Liver (tissue), 9 donors: ENCODE data around the gene GPR25. TPM values are rescaled to one million over a fixed set of nuclear protein-coding genes. Genes with fewer than 3 reads are reported as not detected.

Experiments used
- DNase-seq: peaks from one replicate; pipeline ENCODE4 v3.0.0-alpha.2; 2017; ENCODE audit warnings: low spot score
- H3K27ac ChIP-seq, 2 donors: one replicate each; pipeline ENCODE4 v1.7.0; 2013; ENCODE audit warnings: inconsistent platforms in 2 of 2, low read length in 2 of 2, control low read depth in 1 of 2, low read depth in 1 of 2, mild to moderate bottlenecking in 1 of 2
- H3K27me3 ChIP-seq, 4 donors: one replicate each; pipeline versions ENCODE4 v1.6.1 to v1.7.0; 2013; ENCODE audit warnings: low read length in 3 of 4, inconsistent platforms in 1 of 4, mild to moderate bottlenecking in 1 of 4, moderate library complexity in 1 of 4; ENCODE audit not compliant: control insufficient read depth in 4 of 4, insufficient read depth in 4 of 4
- H3K36me3 ChIP-seq, 4 donors: one replicate each; pipeline versions ENCODE4 v1.6.1 to v1.7.0; 2013; ENCODE audit warnings: low read length in 3 of 4, mild to moderate bottlenecking in 3 of 4, low read depth in 1 of 4, moderate library complexity in 1 of 4; ENCODE audit not compliant: control insufficient read depth in 4 of 4, insufficient read depth in 3 of 4
- H3K4me1 ChIP-seq, 4 donors: one replicate each; pipeline versions ENCODE4 v1.6.1 to v1.7.0; 2013; ENCODE audit warnings: low read length in 3 of 4, mild to moderate bottlenecking in 3 of 4, moderate library complexity in 1 of 4; ENCODE audit not compliant: control insufficient read depth in 4 of 4, insufficient read depth in 4 of 4
- H3K4me3 ChIP-seq, 3 donors: one replicate each; pipeline versions ENCODE4 v1.6.1 to v1.7.0; 2013; ENCODE audit warnings: low read length in 3 of 3, control low read depth in 1 of 3, low read depth in 1 of 3, mild to moderate bottlenecking in 1 of 3
- H3K9ac ChIP-seq, 2 donors: one replicate each; pipeline ENCODE4 v1.7.0; 2013; ENCODE audit warnings: low read length in 2 of 2, mild to moderate bottlenecking in 2 of 2, moderate library complexity in 2 of 2, control low read depth in 1 of 2, low read depth in 1 of 2
- H3K9me3 ChIP-seq, 4 donors: one replicate each; pipeline versions ENCODE4 v1.6.1 to v1.7.0; 2013; ENCODE audit warnings: low read length in 3 of 4; ENCODE audit not compliant: control insufficient read depth in 4 of 4
- ATF3 ChIP-seq: IDR thresholded peaks from 2 replicates; pipeline ENCODE4 v1.6.1; 2016; ENCODE audit warnings: antibody characterized with exemption
- CTCF ChIP-seq: fragments of 150-350 bp; IDR thresholded peaks from 2 replicates; pipeline ENCODE4 v1.5.1; 2017; ENCODE audit warnings: improper control_type of control experiment, low read depth, low read length; ENCODE audit not compliant: missing input control
- FOXA1 ChIP-seq: IDR thresholded peaks from 2 replicates; pipeline ENCODE4 v1.6.1; 2016; ENCODE audit warnings: antibody characterized with exemption
- FOXA2 ChIP-seq: IDR thresholded peaks from 2 replicates; pipeline ENCODE4 v1.6.1; 2016; ENCODE audit warnings: antibody characterized with exemption
- GABPA ChIP-seq, 2 donors: IDR thresholded peaks in 1 of 2; conservative IDR thresholded peaks in 1 of 2; 2 replicates each; pipeline ENCODE4 v1.6.1; 2016; ENCODE audit warnings: antibody characterized with exemption in 2 of 2, mild to moderate bottlenecking in 1 of 2, moderate library complexity in 1 of 2
- HNF4A ChIP-seq, 2 donors: conservative IDR thresholded peaks; 2 replicates each; pipeline ENCODE4 v1.6.1; 2016; ENCODE audit warnings: antibody characterized with exemption in 2 of 2, mild to moderate bottlenecking in 2 of 2
- MAX ChIP-seq: IDR thresholded peaks from 2 replicates; pipeline ENCODE4 v1.6.1; 2016; ENCODE audit warnings: antibody characterized with exemption
- NR2F2 ChIP-seq: IDR thresholded peaks from 2 replicates; pipeline ENCODE4 v1.6.1; 2016; ENCODE audit warnings: antibody characterized with exemption
- RAD21 ChIP-seq, 2 donors: IDR thresholded peaks; 2 replicates each; pipeline ENCODE4 v1.6.1; 2016; ENCODE audit warnings: antibody characterized with exemption in 2 of 2, mild to moderate bottlenecking in 2 of 2
- RXRA ChIP-seq, 2 donors: IDR thresholded peaks; 2 replicates each; pipeline ENCODE4 v1.6.1; 2017 to 2018; ENCODE audit warnings: antibody characterized with exemption in 2 of 2, mild to moderate bottlenecking in 1 of 2
- SP1 ChIP-seq: IDR thresholded peaks from 2 replicates; pipeline ENCODE4 v1.6.1; 2018; ENCODE audit warnings: antibody characterized with exemption, mild to moderate bottlenecking
- TAF1 ChIP-seq: conservative IDR thresholded peaks from 2 replicates; pipeline ENCODE4 v1.6.1; 2016; ENCODE audit warnings: antibody characterized with exemption, mild to moderate bottlenecking
- YY1 ChIP-seq: IDR thresholded peaks from 2 replicates; pipeline ENCODE4 v1.6.1; 2016; ENCODE audit warnings: antibody characterized with exemption, mild to moderate bottlenecking
- ZBTB33 ChIP-seq: IDR thresholded peaks from 2 replicates; pipeline ENCODE4 v1.6.1; 2016; ENCODE audit warnings: antibody characterized with exemption
- WGBS: extraction: QIAGEN DNeasy Blood & Tissue Kit; methylation state at CpG from one replicate; pipeline ENCODE4 v1.1.7; 2013; 5-methylcytosine and 5-hydroxymethylcytosine counted together
- polyA plus RNA-seq, 2 donors: library from polyadenylated mRNA; stranded (reverse) in 1 of 2; unstranded in 1 of 2; fragments of 200-250 nt in 1 of 2; fragments of >200 nt in 1 of 2; fragmentation: Nextera tagmentation in 1 of 2; extraction: Ambion mirVana in 1 of 2; gene quantifications; one replicate each; pipeline versions ENCODE4 v1.2.1 to v1.2.3, GENCODE V29; 2013 to 2015
- total RNA-seq, 2 donors: library from RNA; depleted of rRNA; stranded (reverse); fragments of >200 nt; gene quantifications; one replicate each; pipeline ENCODE4 v1.2.3, GENCODE V29; 2014
- donor health status: healthy.
- donor health status: healthy.
- donor health status: healthy.
- donor health status: healthy.
- donor health status: healthy.

Gene GPR25
- total and polyA plus RNA-seq, 4 donors, result 0.08 to 0.13 TPM; not detected in 2

GRCh38 chr1:200886594-200886993 lies 13.8 kb downstream of the GPR25 start:
- H3K36me3 ChIP-seq, result no peaks in the 10 kb centered on the region
- H3K4me3 ChIP-seq, result no peak overlapping the region
- H3K4me1 ChIP-seq, result peaks cover 3 to 15% (median 9%) of the 10 kb centered on the region in 4 donors
- WGBS, result 94% methylated on average over 2 of the region's 2 CpGs
- H3K27ac ChIP-seq, result no peak overlapping the region
- no peak for DNase-seq
- TF ChIP-seq YY1 (no peak), MAX (no peak), ZBTB33 (no peak), FOXA1 (no peak)
- H3K27me3 ChIP-seq, result no peaks in the 10 kb centered on the region
- no peak overlapping the region for H3K9ac ChIP-seq
- no peaks in the 10 kb centered on the region for H3K9me3 ChIP-seq

GRCh38 chr1:200887036-200887435 lies 14.3 kb downstream of the GPR25 start:
- H3K9ac ChIP-seq, result no peak overlapping the region
- TF ChIP-seq SP1, result no peak
- no peak for TF ChIP-seq FOXA1
- TF ChIP-seq FOXA2, result no peak
- TF ChIP-seq HNF4A (conservative IDR thresholded peaks at IDR 0.05), result no peak
- 75% methylated on average over 11 of the region's 11 CpGs for WGBS

GRCh38 chr1:200887772-200888348 lies 15.1 kb downstream of the GPR25 start:
- 63% methylated on average over 9 of the region's 9 CpGs for WGBS
- Histone ChIP-seq H3K27ac (no peak overlapping the region), H3K27me3 (no peaks in the 10 kb centered on the region), H3K4me3 (no peak overlapping the region), H3K4me1 (peaks cover 3 to 17% (median 11%) of the 10 kb centered on the region in 4 donors), H3K9me3 (no peaks in the 10 kb centered on the region), H3K36me3 (no peaks in the 10 kb centered on the region), H3K9ac (no peak overlapping the region)
- no peak for DNase-seq
- TF ChIP-seq ZBTB33 (no peak), TAF1 (no peak), RXRA (IDR thresholded peaks at IDR 0.05) (no peak), ATF3 (no peak), FOXA1 (no peak), CTCF (no peak), GABPA (IDR thresholded peaks at IDR 0.05 in 1 of 2, conservative IDR thresholded peaks at IDR 0.05 in 1 of 2) (no peak), MAX (no peak), SP1 (no peak), NR2F2 (no peak), RAD21 (IDR thresholded peaks at IDR 0.05) (no peak), YY1 (no peak)

More at GRCh38 chr1:200887036-200887435, 14.3 kb downstream of the GPR25 start:
- H3K27me3 ChIP-seq, result no peaks in the 10 kb centered on the region
- no peak for DNase-seq
- no peak overlapping the region for H3K4me3 ChIP-seq
- H3K4me1 ChIP-seq, result peaks cover 3 to 17% (median 11%) of the 10 kb centered on the region in 4 donors
- H3K27ac ChIP-seq, result no peak overlapping the region
- no peaks in the 10 kb centered on the region for H3K36me3 ChIP-seq
- no peaks in the 10 kb centered on the region for H3K9me3 ChIP-seq
